Measurements from ENCODE around the gene OR1I1. TPM values are rescaled to one million over a fixed set of nuclear protein-coding genes. Genes with fewer than 3 reads are reported as not detected.

OR1I1 gene
- total RNA-seq, result not detected in 3 replicates

GRCh38 chr19:15081911-15082310 is at the start of gene OR1I1:
Gene OR1I1, plus strand, starts transcription at chr19:15082211. Its CDS starts 4,855 bp downstream, at chr19:15087066.
- H3K4me3 Mint-ChIP-seq, result no peak within 1 kb of the TSS
- no peak for DNase-seq (ENCODE audit: low spot score in 2 of 2, unreplicated experiment in 2 of 2)
- no peak for TF ChIP-seq CTCF (IDR thresholded peaks at IDR 0.05; ENCODE audit: unreplicated experiment)
- no peaks in the 10 kb centered on the region for H3K4me1 Mint-ChIP-seq
- H3K27ac Mint-ChIP-seq, result no peak within 1 kb of the TSS
- H3K36me3 Mint-ChIP-seq, result no peaks in the 10 kb centered on the region
- peaks cover 11% of the 10 kb centered on the region for H3K27me3 Mint-ChIP-seq (ENCODE audit: low read depth)
- peaks cover 5% of the 10 kb centered on the region for H3K9me3 Mint-ChIP-seq

- Mint-ChIP-seq H3K4me1 (no peaks in the 10 kb centered on the region), H3K4me3 (no peak overlapping the region), H3K27ac (no peak overlapping the region), H3K9me3 (peaks cover 55% of the 10 kb centered on the region), H3K36me3 (no peaks in the 10 kb centered on the region), H3K27me3 (ENCODE audit: low read depth) (no peaks in the 10 kb centered on the region)
- no peak for TF ChIP-seq CTCF (IDR thresholded peaks at IDR 0.05; ENCODE audit: unreplicated experiment)
- no peak for DNase-seq (ENCODE audit: low spot score in 2 of 2, unreplicated experiment in 2 of 2)
Measured at GRCh38 chr19:15035795-15036311, 46.2 kb upstream of the OR1I1 start.

- Mint-ChIP-seq H3K4me1 (no peaks in the 10 kb centered on the region), H3K9me3 (peaks cover 40% of the 10 kb centered on the region), H3K27ac (no peak overlapping the region), H3K36me3 (no peaks in the 10 kb centered on the region), H3K27me3 (ENCODE audit: low read depth) (no peaks in the 10 kb centered on the region), H3K4me3 (no peak overlapping the region)
- DNase-seq (ENCODE audit: low spot score in 2 of 2, unreplicated experiment in 2 of 2), result no peak
- no peak for TF ChIP-seq CTCF (IDR thresholded peaks at IDR 0.05; ENCODE audit: unreplicated experiment)
Measured at GRCh38 chr19:15037586-15037985, 44.4 kb upstream of the OR1I1 start.

- H3K9me3 Mint-ChIP-seq, result peaks cover 40% of the 10 kb centered on the region
- H3K27ac Mint-ChIP-seq, result no peak overlapping the region
- H3K4me3 Mint-ChIP-seq, result no peak overlapping the region
- TF ChIP-seq CTCF (IDR thresholded peaks at IDR 0.05; ENCODE audit: unreplicated experiment), result no peak
- no peaks in the 10 kb centered on the region for H3K4me1 Mint-ChIP-seq
- no peaks in the 10 kb centered on the region for H3K36me3 Mint-ChIP-seq
- no peak for DNase-seq (ENCODE audit: low spot score in 2 of 2, unreplicated experiment in 2 of 2)
- no peaks in the 10 kb centered on the region for H3K27me3 Mint-ChIP-seq (ENCODE audit: low read depth)
Measured at GRCh38 chr19:15038294-15038693, 43.7 kb upstream of the OR1I1 start.

GRCh38 chr19:15042003-15042402 is 40.0 kb upstream of the OR1I1 start:
- no peaks in the 10 kb centered on the region for H3K27me3 Mint-ChIP-seq (ENCODE audit: low read depth)
- peaks cover 1% of the 10 kb centered on the region for H3K36me3 Mint-ChIP-seq
- peaks cover 42% of the 10 kb centered on the region for H3K9me3 Mint-ChIP-seq
- H3K4me3 Mint-ChIP-seq, result no peak overlapping the region
- no peaks in the 10 kb centered on the region for H3K4me1 Mint-ChIP-seq
- no peak for TF ChIP-seq CTCF (IDR thresholded peaks at IDR 0.05; ENCODE audit: unreplicated experiment)
- no peak for DNase-seq (ENCODE audit: low spot score in 2 of 2, unreplicated experiment in 2 of 2)
- H3K27ac Mint-ChIP-seq, result no peak overlapping the region

- DNase-seq (ENCODE audit: low spot score in 2 of 2, unreplicated experiment in 2 of 2), result no peak
Measured at GRCh38 chr19:15042826-15043225, 39.2 kb upstream of the OR1I1 start.

More at GRCh38 chr19:15042826-15043225, 39.2 kb upstream of the OR1I1 start:
- TF ChIP-seq CTCF (IDR thresholded peaks at IDR 0.05; ENCODE audit: unreplicated experiment), result no peak
- H3K4me1 Mint-ChIP-seq, result no peaks in the 10 kb centered on the region
- H3K27me3 Mint-ChIP-seq (ENCODE audit: low read depth), result no peaks in the 10 kb centered on the region
- peaks cover 1% of the 10 kb centered on the region for H3K36me3 Mint-ChIP-seq
- peaks cover 44% of the 10 kb centered on the region for H3K9me3 Mint-ChIP-seq
- no peak overlapping the region for H3K27ac Mint-ChIP-seq
- no peak overlapping the region for H3K4me3 Mint-ChIP-seq
